RWPE1 (cell line): ENCODE data around the gene RBCK1.

Experiments used
- CTCF ChIA-PET: fragments of 350-600 bp; sonication (Branson Sonifier 250); formaldehyde crosslinking; extraction: SDS; loops from one replicate; lab custom pipeline; 2021; lab: Yijun Ruan, JAX
- POLR2A ChIA-PET: fragments of 400-600 bp; formaldehyde crosslinking; extraction: SDS; loops from one replicate; lab custom pipeline; 2020; ENCODE audit warnings: antibody characterized with exemption; ENCODE audit not compliant: low non-redundant PET; lab: Yijun Ruan, JAX
- DNase-seq: peaks from one replicate; pipeline ENCODE4 v3.0.0; 2012; ENCODE audit warnings: low spot score
- H3K27ac ChIP-seq: fragments of 450-650 bp; 2 replicates; pipeline ENCODE4 v1.5.1; 2017
- TF ChIP-seq, protein P1 (sequence below): fragments of 450-650 bp; conservative IDR thresholded peaks from 2 replicates; pipeline ENCODE4 v1.5.1; 2017; ENCODE audit warnings: low read depth, mild to moderate bottlenecking

The RBCK1 gene

DNA sequence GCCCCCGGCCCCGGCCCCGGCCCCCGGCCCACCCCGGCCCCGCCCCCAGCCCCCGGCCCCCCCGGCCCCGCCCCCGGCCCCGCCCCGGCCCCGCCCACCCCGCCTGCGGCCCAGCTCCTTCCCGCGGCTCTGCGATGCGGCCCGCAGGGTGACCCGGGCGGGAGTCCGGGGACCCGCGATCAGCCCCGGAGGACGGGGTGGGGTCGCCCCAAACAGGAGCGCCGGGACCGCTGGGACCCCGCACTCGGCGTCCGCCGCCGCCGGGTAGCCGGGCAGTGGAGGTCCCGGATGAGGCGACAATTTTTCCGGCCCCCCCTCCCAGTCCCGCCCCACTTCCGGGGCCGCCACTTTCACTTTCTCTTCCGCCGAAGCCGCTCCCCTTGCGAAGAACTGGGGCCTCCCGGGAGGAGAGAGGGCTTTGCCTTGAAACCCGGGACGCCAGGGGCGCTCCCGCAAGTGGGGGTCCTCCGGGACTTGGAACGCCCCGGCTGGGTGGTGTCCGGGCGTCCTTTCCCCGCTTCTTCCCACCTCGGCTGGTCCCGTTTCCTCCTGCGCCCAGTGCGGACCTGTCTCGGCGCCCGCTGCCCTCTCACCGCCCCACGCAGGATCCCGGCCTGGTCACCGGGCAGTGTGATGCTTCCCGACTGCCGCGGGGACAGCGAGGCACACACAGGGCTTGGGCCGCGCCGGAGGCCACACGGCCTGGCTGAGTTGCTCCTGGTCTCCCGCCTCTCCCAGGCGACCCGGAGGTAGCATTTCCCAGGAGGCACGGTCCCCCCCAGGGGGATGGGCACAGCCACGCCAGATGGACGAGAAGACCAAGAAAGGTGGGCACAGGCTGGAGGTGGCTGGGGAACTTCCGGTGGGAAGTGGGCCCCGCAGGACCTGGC lies at the start of gene RBCK1:
Gene RBCK1 (plus strand): TSS at position 347 of the 890 bp plus-strand sequence. CDS start 459 bp downstream, at position 806.
- H3K27ac ChIP-seq: peak within 1 kb of the TSS; percentile 91
- POLR2A ChIA-PET: interaction anchor here (0.6 to 1.1 kb wide), 6 partner anchors 9 to 36 kb away, joined by 3 to 7 read pairs (median 4); partner anchors contain the start of gene TRIB3
- CTCF ChIA-PET: interaction anchor here (1.2 kb wide), 1 partner anchor 23 kb away, joined by 4 read pairs; no protein-coding TSS in a partner anchor
- peak; percentile 98 for DNase-seq
- TF ChIP-seq, protein P1, sequence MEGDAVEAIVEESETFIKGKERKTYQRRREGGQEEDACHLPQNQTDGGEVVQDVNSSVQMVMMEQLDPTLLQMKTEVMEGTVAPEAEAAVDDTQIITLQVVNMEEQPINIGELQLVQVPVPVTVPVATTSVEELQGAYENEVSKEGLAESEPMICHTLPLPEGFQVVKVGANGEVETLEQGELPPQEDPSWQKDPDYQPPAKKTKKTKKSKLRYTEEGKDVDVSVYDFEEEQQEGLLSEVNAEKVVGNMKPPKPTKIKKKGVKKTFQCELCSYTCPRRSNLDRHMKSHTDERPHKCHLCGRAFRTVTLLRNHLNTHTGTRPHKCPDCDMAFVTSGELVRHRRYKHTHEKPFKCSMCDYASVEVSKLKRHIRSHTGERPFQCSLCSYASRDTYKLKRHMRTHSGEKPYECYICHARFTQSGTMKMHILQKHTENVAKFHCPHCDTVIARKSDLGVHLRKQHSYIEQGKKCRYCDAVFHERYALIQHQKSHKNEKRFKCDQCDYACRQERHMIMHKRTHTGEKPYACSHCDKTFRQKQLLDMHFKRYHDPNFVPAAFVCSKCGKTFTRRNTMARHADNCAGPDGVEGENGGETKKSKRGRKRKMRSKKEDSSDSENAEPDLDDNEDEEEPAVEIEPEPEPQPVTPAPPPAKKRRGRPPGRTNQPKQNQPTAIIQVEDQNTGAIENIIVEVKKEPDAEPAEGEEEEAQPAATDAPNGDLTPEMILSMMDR: no peak

DNA sequence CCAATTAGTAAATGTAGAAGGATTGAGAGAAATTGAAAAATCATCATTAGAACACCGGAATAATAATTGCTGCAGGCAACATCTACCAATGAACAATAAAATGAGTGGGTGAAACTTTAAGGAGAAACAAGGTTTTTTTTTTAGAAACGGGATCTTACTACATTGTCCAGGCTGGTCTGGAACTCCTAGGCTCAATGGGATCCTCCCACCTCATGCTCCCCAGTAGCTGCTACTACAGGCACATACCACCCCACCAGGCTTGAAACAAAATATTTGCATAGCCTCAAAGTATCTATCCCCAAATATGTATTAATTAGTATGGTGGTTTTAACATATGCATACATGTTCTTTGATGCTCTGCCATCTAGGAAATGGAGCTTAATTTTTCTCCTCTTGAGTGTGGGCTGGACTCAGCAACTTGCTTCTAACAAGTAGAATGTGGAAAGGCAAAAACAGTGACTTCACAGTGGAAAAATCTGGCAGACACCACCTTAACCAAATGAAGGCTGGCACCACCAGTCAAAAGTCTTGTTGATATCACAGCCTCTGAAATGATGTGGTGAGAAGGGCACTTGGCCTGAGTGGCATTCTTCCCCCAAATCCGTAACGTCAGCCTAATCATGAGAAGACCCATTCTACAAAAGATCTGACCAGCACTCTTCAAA lies 49.1 kb upstream of the RBCK1 start:
- POLR2A ChIA-PET: no interaction called here
- TF ChIP-seq, protein P1: no peak

DNA sequence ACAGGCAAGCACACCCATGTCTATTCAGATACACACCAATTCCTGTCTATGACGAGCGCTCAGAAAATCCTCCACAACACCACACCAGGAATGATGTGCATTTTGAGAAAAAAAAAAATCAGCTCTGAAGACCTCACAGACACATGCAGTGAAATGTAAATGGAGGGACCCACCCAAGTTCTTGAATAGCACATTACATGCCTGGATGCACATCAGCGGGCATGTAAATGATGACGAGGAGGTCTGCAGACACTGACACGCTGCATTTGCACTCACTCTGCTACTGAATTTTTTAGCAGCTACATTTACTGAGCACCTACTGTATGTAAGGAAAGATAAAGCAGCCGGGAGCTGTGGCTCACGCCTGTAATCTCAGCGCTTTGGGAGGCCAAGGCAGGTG lies 46.5 kb upstream of the RBCK1 start:
- peak overlapping the region; percentile 90 for H3K27ac ChIP-seq
- no peak for DNase-seq
- ChIA-PET POLR2A (interaction anchor here (0.7 to 2.4 kb wide), 3 partner anchors 10 to 170 kb away, joined by 7 to 41 read pairs (median 8); partner anchors contain the start of gene TRIB3), CTCF (interaction anchor here (0.9 to 1.1 kb wide), 3 partner anchors 13 to 43 kb away, joined by 3 to 4 read pairs (median 4); no protein-coding TSS in a partner anchor)
- TF ChIP-seq, protein P1: no peak

More for the DNA sequence above, 49.1 kb upstream of the RBCK1 start:
- CTCF ChIA-PET: interaction anchor here (0.7 kb wide), 1 partner anchor 73 kb away, joined by 3 read pairs; no protein-coding TSS in a partner anchor
- no peak overlapping the region for H3K27ac ChIP-seq
- DNase-seq: no peak

DNA sequence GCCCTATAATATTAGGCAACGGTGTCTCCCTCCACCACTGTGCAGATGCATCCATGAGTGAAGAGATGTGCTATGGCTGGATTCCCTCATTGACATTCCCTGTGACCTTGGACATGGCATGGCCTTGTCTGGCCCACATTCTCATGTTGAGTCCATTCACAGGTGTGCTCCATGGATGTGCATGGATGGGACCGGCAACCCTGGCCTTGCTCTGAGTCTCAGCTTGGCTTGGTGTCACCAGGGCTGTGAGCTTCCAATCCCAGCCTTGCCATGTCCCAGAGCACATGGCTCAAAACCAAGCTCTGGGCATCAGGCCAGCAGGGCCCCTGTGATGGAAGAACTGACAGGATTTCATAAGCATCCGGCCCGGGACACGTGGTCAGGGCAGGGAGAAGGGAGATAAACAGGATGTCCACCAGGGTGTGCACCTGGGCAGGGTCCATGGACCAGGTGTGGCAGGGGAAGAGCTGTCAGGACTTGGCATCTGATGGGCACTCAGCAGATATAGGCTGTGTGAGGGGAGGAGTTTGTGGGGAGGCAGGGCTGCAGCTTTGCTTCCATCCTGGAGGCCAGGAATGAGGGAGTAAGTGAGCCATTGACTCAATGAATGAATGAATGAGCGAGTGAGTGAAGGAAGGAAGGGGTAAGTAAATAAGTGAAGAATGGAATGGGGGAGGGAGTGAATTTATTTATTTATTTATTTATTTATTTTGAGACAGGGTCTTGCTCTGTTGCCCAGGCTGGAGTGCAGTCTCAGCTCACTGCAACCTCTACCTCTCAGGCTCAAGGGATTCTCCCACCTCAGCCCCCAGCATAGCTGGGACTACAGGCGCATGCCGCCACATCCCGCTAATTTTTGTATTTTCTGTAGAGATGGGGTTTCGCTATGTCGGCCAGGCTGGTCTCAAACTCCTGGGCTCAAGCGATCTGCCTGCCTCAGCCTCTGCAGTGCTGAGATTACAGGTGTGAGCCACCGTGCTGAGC lies 45.5 kb upstream of the RBCK1 start:
- CTCF ChIA-PET: interaction anchor here (0.6 to 2.1 kb wide), 12 partner anchors 9 to 69 kb away, joined by 3 to 13 read pairs (median 4); partner anchors contain the start of gene TRIB3
- peak overlapping the region; percentile 90 for H3K27ac ChIP-seq
- TF ChIP-seq, protein P1: no peak; the same call in 1 of the 2 replicates
- peak; percentile 96 for DNase-seq
- POLR2A ChIA-PET: interaction anchor here (0.7 to 2.4 kb wide), 8 partner anchors 9 to 169 kb away, joined by 3 to 41 read pairs (median 6); partner anchors contain the start of gene TRIB3

DNA sequence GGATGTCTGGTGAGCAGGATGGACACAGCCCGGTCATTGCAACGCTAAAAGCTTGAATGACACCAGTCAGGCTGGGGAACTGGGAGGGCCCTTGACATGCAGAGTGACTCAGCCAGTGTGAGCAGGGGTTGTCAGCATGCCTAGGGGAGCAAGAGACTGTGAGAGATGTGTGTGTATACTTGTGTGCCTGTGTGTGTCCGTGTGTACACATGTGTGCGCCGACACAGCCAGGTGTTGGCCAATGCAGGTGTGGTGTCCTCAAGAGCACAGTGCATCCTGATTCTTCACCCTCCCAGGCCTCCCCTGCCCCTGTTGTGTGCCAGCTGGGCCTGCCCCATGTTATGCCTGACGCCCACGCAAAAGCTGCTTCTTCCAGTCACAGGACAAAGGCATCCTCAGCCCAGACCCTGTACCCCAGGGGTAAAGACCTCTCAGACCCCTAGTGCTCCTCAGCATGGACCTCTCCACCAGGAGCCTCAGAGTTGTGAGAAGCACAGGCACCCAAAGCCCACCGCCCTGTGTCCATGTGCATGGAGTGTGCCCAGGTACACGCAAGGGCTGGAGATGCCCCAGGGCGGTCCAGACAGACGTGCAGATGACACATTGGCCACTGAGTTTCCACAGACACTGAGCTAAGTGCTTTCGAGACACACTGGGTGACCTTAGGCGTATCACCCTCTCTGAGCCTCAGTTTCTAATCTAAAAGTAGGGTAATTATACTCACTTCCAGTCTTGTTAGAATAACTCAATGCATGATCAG lies 44.6 kb upstream of the RBCK1 start:
- CTCF ChIA-PET: interaction anchor here (0.5 to 2.1 kb wide), 6 partner anchors 8 to 277 kb away, joined by 3 to 13 read pairs (median 8); partner anchors contain the start of gene TRIB3
- DNase-seq: peak; percentile 57
- H3K27ac ChIP-seq: peak overlapping the region; percentile 90
- TF ChIP-seq, protein P1: no peak
- POLR2A ChIA-PET: interaction anchor here (1.2 to 2.4 kb wide), 5 partner anchors 9 to 37 kb away, joined by 3 to 41 read pairs (median 4); partner anchors contain the start of gene TRIB3
